ENCODE data around the gene KIFAP3.

The KIFAP3 gene

DNA sequence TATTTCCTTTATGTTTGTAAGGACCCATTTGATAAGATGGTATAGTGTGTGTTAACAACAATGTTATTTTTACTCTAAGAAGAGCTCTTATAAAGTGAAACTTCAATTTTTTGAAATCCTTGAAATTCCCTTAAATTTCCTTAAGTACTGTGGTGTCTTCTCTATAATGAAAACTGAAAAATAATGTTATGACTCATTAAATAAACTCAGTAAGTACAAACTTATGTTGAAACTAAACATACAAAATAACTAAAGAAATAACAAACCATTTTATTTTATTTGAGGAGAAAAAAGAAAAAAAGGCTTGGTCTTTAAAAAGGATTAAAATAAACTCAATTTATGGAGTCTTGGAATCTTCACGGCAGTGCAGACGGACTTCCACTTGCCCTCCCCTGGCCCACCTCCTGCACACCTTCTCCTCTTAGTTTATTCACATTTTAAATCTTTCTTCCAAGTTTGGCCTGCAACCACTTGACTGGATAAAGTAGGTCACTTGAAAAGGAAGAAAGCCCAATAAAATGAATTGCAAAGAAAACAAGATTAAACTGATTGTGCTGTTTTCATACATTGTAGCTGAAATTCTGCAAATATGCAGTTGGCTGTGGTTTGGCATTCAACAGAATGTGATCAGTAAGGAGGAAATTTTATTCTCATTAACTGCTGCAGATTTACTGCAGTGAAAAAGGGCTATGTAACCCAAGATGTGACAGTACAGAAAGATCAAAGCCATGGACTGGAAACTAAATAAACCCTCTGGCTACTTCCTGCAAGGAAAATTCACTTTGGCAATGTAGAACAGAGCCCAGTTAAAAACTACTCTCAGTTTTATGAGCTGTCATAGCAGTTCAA lies 132.3 kb downstream of the KIFAP3 start:
- no peak overlapping the region for H3K4me3 ChIP-seq (ENCODE audit: insufficient read depth, low read length, poor library complexity, severe bottlenecking)
- no peak overlapping the region for H3K27ac ChIP-seq (ENCODE audit: low read depth, low read length)
- TF ChIP-seq, protein P1, sequence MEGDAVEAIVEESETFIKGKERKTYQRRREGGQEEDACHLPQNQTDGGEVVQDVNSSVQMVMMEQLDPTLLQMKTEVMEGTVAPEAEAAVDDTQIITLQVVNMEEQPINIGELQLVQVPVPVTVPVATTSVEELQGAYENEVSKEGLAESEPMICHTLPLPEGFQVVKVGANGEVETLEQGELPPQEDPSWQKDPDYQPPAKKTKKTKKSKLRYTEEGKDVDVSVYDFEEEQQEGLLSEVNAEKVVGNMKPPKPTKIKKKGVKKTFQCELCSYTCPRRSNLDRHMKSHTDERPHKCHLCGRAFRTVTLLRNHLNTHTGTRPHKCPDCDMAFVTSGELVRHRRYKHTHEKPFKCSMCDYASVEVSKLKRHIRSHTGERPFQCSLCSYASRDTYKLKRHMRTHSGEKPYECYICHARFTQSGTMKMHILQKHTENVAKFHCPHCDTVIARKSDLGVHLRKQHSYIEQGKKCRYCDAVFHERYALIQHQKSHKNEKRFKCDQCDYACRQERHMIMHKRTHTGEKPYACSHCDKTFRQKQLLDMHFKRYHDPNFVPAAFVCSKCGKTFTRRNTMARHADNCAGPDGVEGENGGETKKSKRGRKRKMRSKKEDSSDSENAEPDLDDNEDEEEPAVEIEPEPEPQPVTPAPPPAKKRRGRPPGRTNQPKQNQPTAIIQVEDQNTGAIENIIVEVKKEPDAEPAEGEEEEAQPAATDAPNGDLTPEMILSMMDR (IDR thresholded peaks at IDR 0.05; ENCODE audit: insufficient read depth, low read length, poor library complexity, severe bottlenecking) = no peak
- no peak for TF ChIP-seq EZH2phosphoT487 (conservative IDR thresholded peaks at IDR 0.05; ENCODE audit: low read length)
- no peaks in the 10 kb centered on the region for H3K79me2 ChIP-seq (ENCODE audit: insufficient read depth, low read length)
- no peaks in the 10 kb centered on the region for H3K9me3 ChIP-seq (ENCODE audit: insufficient read depth, low read length)
- H3F3A ChIP-seq (ENCODE audit: insufficient read depth) = no peaks in the 10 kb centered on the region
- H2AFZ ChIP-seq (ENCODE audit: low read depth, low read length, severe bottlenecking) = no peak overlapping the region
- no peaks in the 10 kb centered on the region for H3K27me3 ChIP-seq (ENCODE audit: low read length)
- no peak overlapping the region for H3K9ac ChIP-seq (ENCODE audit: low read length)
- no peaks in the 10 kb centered on the region for H3K9me2 ChIP-seq (replicated peaks; ENCODE audit: insufficient read depth, low read length)
- H3K36me3 ChIP-seq (ENCODE audit: low read length) = no peaks in the 10 kb centered on the region
- no peak overlapping the region for H3K4me2 ChIP-seq (ENCODE audit: low read depth, low read length, poor library complexity, severe bottlenecking)
- H4K20me1 ChIP-seq (ENCODE audit: low read depth, low read length) = no peaks in the 10 kb centered on the region

DNA sequence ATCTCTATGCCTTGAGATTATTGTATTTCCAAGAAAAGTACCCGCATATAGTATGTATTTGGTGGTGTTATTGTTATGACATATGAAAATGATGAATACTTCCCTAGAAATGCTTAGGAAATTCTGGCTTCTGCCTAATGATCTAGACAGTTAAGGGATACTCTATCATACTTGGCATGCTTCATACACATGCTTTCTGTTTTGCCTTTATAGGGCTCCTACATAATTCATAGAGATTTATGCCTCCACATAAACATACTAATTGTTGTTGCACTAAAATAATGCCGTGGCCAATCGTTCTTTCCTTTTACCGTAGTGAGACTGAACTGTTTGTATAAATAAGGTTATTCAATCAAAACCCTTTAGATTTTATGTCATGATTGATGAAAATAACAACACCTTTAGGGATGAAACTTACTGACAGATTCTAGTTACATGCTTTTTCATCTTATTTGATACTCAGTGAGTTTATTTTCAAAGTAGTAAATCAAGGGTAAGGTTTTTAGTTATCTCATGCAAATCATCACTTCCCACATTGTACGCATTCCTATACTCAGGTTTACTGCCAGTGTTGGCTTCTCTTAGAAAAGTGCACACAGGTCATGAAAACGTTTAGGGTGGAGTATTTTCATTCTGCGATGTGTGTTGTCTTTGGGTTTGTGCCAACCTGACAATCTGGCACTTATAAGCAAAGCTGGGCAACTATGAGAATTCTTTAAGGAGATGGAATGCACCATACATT lies 140.3 kb downstream of the KIFAP3 start:
- H3K4me2 ChIP-seq (ENCODE audit: low read depth, low read length, poor library complexity, severe bottlenecking) = no peak overlapping the region
- H3K4me3 ChIP-seq (ENCODE audit: insufficient read depth, low read length, poor library complexity, severe bottlenecking) = no peak overlapping the region
- no peaks in the 10 kb centered on the region for H3K27me3 ChIP-seq (ENCODE audit: low read length)
- no peak overlapping the region for H3K9ac ChIP-seq (ENCODE audit: low read length)
- H4K20me1 ChIP-seq (ENCODE audit: low read depth, low read length) = no peaks in the 10 kb centered on the region
- no peaks in the 10 kb centered on the region for H3K9me2 ChIP-seq (replicated peaks; ENCODE audit: insufficient read depth, low read length)
- H3K9me3 ChIP-seq (ENCODE audit: insufficient read depth, low read length) = no peaks in the 10 kb centered on the region
- TF ChIP-seq EZH2phosphoT487 (conservative IDR thresholded peaks at IDR 0.05; ENCODE audit: low read length) = no peak
- TF ChIP-seq, protein P1 (IDR thresholded peaks at IDR 0.05; ENCODE audit: insufficient read depth, low read length, poor library complexity, severe bottlenecking) = no peak
- H3K79me2 ChIP-seq (ENCODE audit: insufficient read depth, low read length) = no peaks in the 10 kb centered on the region
- H3K36me3 ChIP-seq (ENCODE audit: low read length) = no peaks in the 10 kb centered on the region
- 0 out of 2 replicates have a peak, but pooled peaks cover 2% of the 10 kb centered on the region for H3F3A ChIP-seq (ENCODE audit: insufficient read depth)
- no peak overlapping the region for H3K27ac ChIP-seq (ENCODE audit: low read depth, low read length)
- H2AFZ ChIP-seq (ENCODE audit: low read depth, low read length, severe bottlenecking) = no peak overlapping the region

DNA sequence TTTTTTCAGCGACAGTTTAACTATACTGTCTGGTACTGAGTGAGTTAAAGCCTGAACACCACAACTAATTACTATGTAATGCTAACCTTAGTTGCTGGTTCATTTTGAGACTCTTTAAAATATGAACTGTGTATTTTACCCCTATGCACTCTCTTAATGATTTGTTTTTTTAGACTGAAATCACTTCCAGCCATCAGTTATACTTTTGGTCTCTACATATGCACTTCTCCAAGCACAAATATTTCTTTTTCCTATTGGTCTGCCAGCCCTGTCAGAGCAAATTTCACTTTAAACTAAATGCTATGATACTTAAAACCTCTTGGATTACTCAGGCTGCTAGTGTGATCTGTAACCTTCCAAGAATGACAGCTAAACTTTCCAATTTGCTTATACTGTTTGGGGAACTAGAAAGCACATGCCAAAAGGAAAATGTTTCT lies 142.7 kb downstream of the KIFAP3 start:
- Histone ChIP-seq H3K79me2 (ENCODE audit: insufficient read depth, low read length) (no peaks in the 10 kb centered on the region), H3K27me3 (ENCODE audit: low read length) (no peaks in the 10 kb centered on the region), H3K4me3 (ENCODE audit: insufficient read depth, low read length, poor library complexity, severe bottlenecking) (no peak overlapping the region), H3K27ac (ENCODE audit: low read depth, low read length) (no peak overlapping the region), H3K9me2 (replicated peaks; ENCODE audit: insufficient read depth, low read length) (no peaks in the 10 kb centered on the region), H3K36me3 (ENCODE audit: low read length) (no peaks in the 10 kb centered on the region), H3K9me3 (ENCODE audit: insufficient read depth, low read length) (no peaks in the 10 kb centered on the region), H3F3A (ENCODE audit: insufficient read depth) (0 out of 2 replicates have a peak, but pooled peaks cover 2% of the 10 kb centered on the region), H3K4me2 (ENCODE audit: low read depth, low read length, poor library complexity, severe bottlenecking) (no peak overlapping the region), H4K20me1 (ENCODE audit: low read depth, low read length) (no peaks in the 10 kb centered on the region), H3K9ac (ENCODE audit: low read length) (no peak overlapping the region), H2AFZ (ENCODE audit: low read depth, low read length, severe bottlenecking) (no peak overlapping the region)
- TF ChIP-seq, protein P1 (IDR thresholded peaks at IDR 0.05; ENCODE audit: insufficient read depth, low read length, poor library complexity, severe bottlenecking) = no peak
- TF ChIP-seq EZH2phosphoT487 (conservative IDR thresholded peaks at IDR 0.05; ENCODE audit: low read length) = no peak

Measured in SU-DHL-6 (cell line).